Measurements from ENCODE around the gene CCL26. TPM values are rescaled to one million over a fixed set of nuclear protein-coding genes. Genes with fewer than 3 reads are reported as not detected.

Gene CCL26
- total and polyA plus RNA-seq, 4 donors = 0.09 to 0.33 TPM; not detected in 2

DNA sequence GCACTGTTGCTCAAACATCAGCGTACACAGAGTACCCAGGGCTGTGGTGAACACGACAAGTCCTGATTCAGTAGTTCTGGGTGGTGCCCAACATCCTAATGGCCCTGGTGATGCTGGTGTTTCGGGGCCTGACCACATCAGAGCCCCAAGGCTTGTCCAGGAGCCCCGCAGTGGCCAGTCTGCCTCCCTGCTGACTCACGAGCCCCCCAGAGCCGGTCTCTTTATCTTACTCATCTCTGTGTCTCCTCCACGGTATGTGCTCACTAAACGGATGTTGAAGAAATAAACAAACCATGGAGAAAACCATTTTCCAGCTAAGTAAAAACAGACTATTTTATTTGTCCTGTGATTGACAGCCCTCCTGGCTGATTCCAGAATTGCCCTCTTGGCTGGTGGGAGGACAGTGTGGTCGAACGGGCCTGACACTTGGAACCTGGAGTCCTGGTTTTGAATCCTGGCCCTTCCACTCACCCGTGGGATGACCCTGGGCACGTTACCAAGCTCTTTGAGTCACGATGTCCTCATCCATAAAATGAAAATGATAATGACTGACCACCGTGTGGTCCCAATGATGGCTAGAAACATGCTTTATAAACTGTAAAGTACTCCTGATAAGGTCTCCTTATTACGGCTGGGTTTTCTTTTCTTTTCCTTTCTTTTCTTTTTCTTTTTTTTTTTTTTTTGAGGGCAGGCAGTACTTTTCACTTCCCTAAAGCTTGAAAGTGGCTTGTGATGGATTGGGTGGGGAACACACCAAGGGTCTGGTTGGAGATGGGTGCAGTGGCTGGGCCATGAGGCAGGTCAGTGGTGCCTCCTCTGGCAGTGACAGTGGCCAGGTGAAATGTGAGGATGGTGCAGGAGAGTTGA lies 39.0 kb downstream of the CCL26 start:
- TF ChIP-seq NR2F2 (IDR thresholded peaks at IDR 0.05) (no peak), RXRA (IDR thresholded peaks at IDR 0.05) (no peak), RAD21 (IDR thresholded peaks at IDR 0.05) (no peak), JUND (IDR thresholded peaks at IDR 0.05) (no peak), SP1 (IDR thresholded peaks at IDR 0.05) (no peak)
- TF ChIP-seq, protein P1, sequence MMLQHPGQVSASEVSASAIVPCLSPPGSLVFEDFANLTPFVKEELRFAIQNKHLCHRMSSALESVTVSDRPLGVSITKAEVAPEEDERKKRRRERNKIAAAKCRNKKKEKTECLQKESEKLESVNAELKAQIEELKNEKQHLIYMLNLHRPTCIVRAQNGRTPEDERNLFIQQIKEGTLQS (IDR thresholded peaks at IDR 0.05) = no peak
- 81% methylated on average over 15 of the region's 15 CpGs for WGBS
- Histone ChIP-seq H3K9me3 (ENCODE audit: control insufficient read depth in 4 of 4, low read length in 3 of 4) (no peaks in the 10 kb centered on the region), H3K27ac (ENCODE audit: low read depth in 1 of 2, low read length in 2 of 2) (no peak overlapping the region), H3K9ac (ENCODE audit: low read depth in 1 of 2, low read length in 2 of 2) (no peak overlapping the region), H3K4me1 (ENCODE audit: control insufficient read depth in 4 of 4, insufficient read depth in 4 of 4, low read length in 3 of 4) (peaks cover under 1 to 5% (median 3%) of the 10 kb centered on the region in 4 donors), H3K27me3 (ENCODE audit: control insufficient read depth in 4 of 4, insufficient read depth in 4 of 4, low read length in 3 of 4) (no peaks in the 10 kb centered on the region), H3K4me3 (ENCODE audit: low read depth in 1 of 3, low read length in 3 of 3) (no peak overlapping the region), H3K36me3 (ENCODE audit: control insufficient read depth in 4 of 4, insufficient read depth in 3 of 4, low read depth in 1 of 4, low read length in 3 of 4) (peaks cover 0 to 6% (median 0%) of the 10 kb centered on the region in 4 donors)
- DNase-seq (ENCODE audit: low spot score) = no peak

DNA sequence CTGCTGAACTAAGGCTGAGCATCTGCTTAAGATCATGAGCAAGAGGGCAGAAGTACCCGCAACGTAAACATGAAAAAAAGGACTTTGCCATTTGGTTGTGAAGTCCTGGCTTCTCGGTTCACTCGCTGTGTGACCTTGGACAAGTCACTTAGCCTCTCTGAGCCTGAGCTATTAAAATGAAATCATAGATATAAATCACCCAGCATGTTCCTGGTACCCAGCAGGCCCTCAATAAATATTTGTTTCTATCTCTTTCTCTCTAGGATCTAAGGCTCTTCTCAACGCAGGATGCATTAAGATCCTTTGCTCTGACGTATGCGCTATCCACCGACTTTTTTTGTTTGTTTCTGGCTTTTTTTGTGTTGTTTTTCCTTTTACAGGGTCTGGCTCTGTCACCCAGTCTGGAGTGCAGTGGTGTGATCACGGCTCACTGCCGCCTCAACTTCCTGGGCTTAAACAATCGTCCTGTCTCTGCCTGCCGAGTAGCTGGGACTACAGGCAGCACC lies 39.9 kb downstream of the CCL26 start:
- no peaks in the 10 kb centered on the region for H3K4me1 ChIP-seq (ENCODE audit: control insufficient read depth in 4 of 4, insufficient read depth in 4 of 4, low read length in 3 of 4)
- no peaks in the 10 kb centered on the region for H3K9me3 ChIP-seq (ENCODE audit: control insufficient read depth in 4 of 4, low read length in 3 of 4)
- DNase-seq (ENCODE audit: low spot score) = no peak
- no peak overlapping the region for H3K9ac ChIP-seq (ENCODE audit: low read depth in 1 of 2, low read length in 2 of 2)
- no peaks in the 10 kb centered on the region for H3K27me3 ChIP-seq (ENCODE audit: control insufficient read depth in 4 of 4, insufficient read depth in 4 of 4, low read length in 3 of 4)
- 85% methylated on average over 12 of the region's 12 CpGs for WGBS
- TF ChIP-seq FOXA1 (IDR thresholded peaks at IDR 0.05) = no peak
- no peak for TF ChIP-seq JUND (IDR thresholded peaks at IDR 0.05)
- TF ChIP-seq RXRA (IDR thresholded peaks at IDR 0.05) = no peak
- TF ChIP-seq, protein P1 (IDR thresholded peaks at IDR 0.05) = no peak
- TF ChIP-seq CTCF (IDR thresholded peaks at IDR 0.05; ENCODE audit: low read depth, low read length, missing input control) = no peak
- TF ChIP-seq ZBTB33 (IDR thresholded peaks at IDR 0.05) = no peak
- no peak for TF ChIP-seq HNF4A (conservative IDR thresholded peaks at IDR 0.05)
- TF ChIP-seq FOXA2 (IDR thresholded peaks at IDR 0.05) = no peak
- TF ChIP-seq GABPA (IDR thresholded peaks at IDR 0.05 in 1 of 2, conservative IDR thresholded peaks at IDR 0.05 in 1 of 2) = no peak
- no peak for TF ChIP-seq EGR1 (IDR thresholded peaks at IDR 0.05; ENCODE audit: low read depth in 2 of 2)
- no peak for TF ChIP-seq RAD21 (IDR thresholded peaks at IDR 0.05)
- no peak overlapping the region for H3K4me3 ChIP-seq (ENCODE audit: low read depth in 1 of 3, low read length in 3 of 3)
- H3K27ac ChIP-seq (ENCODE audit: low read depth in 1 of 2, low read length in 2 of 2) = no peak overlapping the region
- peaks cover 0 to 6% (median 0%) of the 10 kb centered on the region in 4 donors for H3K36me3 ChIP-seq (ENCODE audit: control insufficient read depth in 4 of 4, insufficient read depth in 3 of 4, low read depth in 1 of 4, low read length in 3 of 4)

Measured in liver (tissue), 9 donors.